Measurements from ENCODE around the gene RUNX2.
A peak's percentile ranks its signal among the peaks of the same experiment; 100 is the strongest.

Gene RUNX2

GRCh38 chr6:45476341-45476740, 148.2 kb downstream of the RUNX2 start:
- Histone ChIP-seq H3K4me1 (no peaks in the 10 kb centered on the region), H3K4me3 (no peak overlapping the region), H3K27me3 (no peaks in the 10 kb centered on the region), H3K36me3 (no peaks in the 10 kb centered on the region), H3K9me3 (no peaks in the 10 kb centered on the region), H3K27ac (no peak overlapping the region), H3K9ac (no peak overlapping the region), H4K20me1 (no peaks in the 10 kb centered on the region), H3K4me2 (no peak overlapping the region)
- no peak for TF ChIP-seq Cebpa-rat (IDR thresholded peaks at IDR 0.05)

- Histone ChIP-seq H3K4me2 (no peak overlapping the region), H3K4me3 (no peak overlapping the region), H3K4me1 (no peaks in the 10 kb centered on the region)
These were observed 149.1 kb downstream of the RUNX2 start for GRCh38 chr6:45477278-45477677.

GRCh38 chr6:45477790-45478189, 149.7 kb downstream of the RUNX2 start:
- H3K4me3 ChIP-seq, result no peak overlapping the region
- no peaks in the 10 kb centered on the region for H3K27me3 ChIP-seq
- no peak overlapping the region for H3K27ac ChIP-seq
- no peaks in the 10 kb centered on the region for H3K36me3 ChIP-seq
- H4K20me1 ChIP-seq, result no peaks in the 10 kb centered on the region
- no peak overlapping the region for H3K9ac ChIP-seq
- no peak overlapping the region for H3K4me2 ChIP-seq
- no peaks in the 10 kb centered on the region for H3K4me1 ChIP-seq
- H3K9me3 ChIP-seq, result no peaks in the 10 kb centered on the region
- TF ChIP-seq Cebpa-rat (IDR thresholded peaks at IDR 0.05), result no peak

More at GRCh38 chr6:45477278-45477677, 149.1 kb downstream of the RUNX2 start:
- no peak for TF ChIP-seq Cebpa-rat (IDR thresholded peaks at IDR 0.05)
- Histone ChIP-seq H3K27ac (no peak overlapping the region), H3K9me3 (no peaks in the 10 kb centered on the region), H3K36me3 (no peaks in the 10 kb centered on the region), H3K9ac (no peak overlapping the region), H4K20me1 (no peaks in the 10 kb centered on the region), H3K27me3 (no peaks in the 10 kb centered on the region)

GRCh38 chr6:45478240-45478639, 150.1 kb downstream of the RUNX2 start:
- Histone ChIP-seq H3K4me2 (no peak overlapping the region), H3K27me3 (no peaks in the 10 kb centered on the region), H3K4me1 (no peaks in the 10 kb centered on the region), H3K9ac (no peak overlapping the region), H3K9me3 (no peaks in the 10 kb centered on the region), H3K27ac (no peak overlapping the region), H4K20me1 (no peaks in the 10 kb centered on the region), H3K4me3 (no peak overlapping the region), H3K36me3 (no peaks in the 10 kb centered on the region)
- TF ChIP-seq Cebpa-rat (IDR thresholded peaks at IDR 0.05), result no peak

GRCh38 chr6:45479834-45480751, 152.0 kb downstream of the RUNX2 start:
- Histone ChIP-seq H3K27ac (no peak overlapping the region), H3K9me3 (no peaks in the 10 kb centered on the region), H3K9ac (no peak overlapping the region), H3K4me2 (no peak overlapping the region), H3K27me3 (no peaks in the 10 kb centered on the region), H3K4me3 (no peak overlapping the region), H3K4me1 (no peaks in the 10 kb centered on the region), H4K20me1 (no peaks in the 10 kb centered on the region), H3K36me3 (no peaks in the 10 kb centered on the region)
- TF ChIP-seq Cebpa-rat (IDR thresholded peaks at IDR 0.05), result no peak

- H3K4me1 ChIP-seq, result no peaks in the 10 kb centered on the region
- no peaks in the 10 kb centered on the region for H3K9me3 ChIP-seq
- H3K27me3 ChIP-seq, result no peaks in the 10 kb centered on the region
- H3K9ac ChIP-seq, result no peak overlapping the region
- no peaks in the 10 kb centered on the region for H3K36me3 ChIP-seq
- no peak overlapping the region for H3K4me2 ChIP-seq
- H4K20me1 ChIP-seq, result no peaks in the 10 kb centered on the region
- H3K4me3 ChIP-seq, result no peak overlapping the region
- no peak overlapping the region for H3K27ac ChIP-seq
- no peak for TF ChIP-seq Cebpa-rat (IDR thresholded peaks at IDR 0.05)
These were observed 152.8 kb downstream of the RUNX2 start for GRCh38 chr6:45480752-45481415.

GRCh38 chr6:45483021-45483420, 154.9 kb downstream of the RUNX2 start:
- Histone ChIP-seq H3K9ac (no peak overlapping the region), H3K4me1 (peaks cover 17% of the 10 kb centered on the region), H3K36me3 (no peaks in the 10 kb centered on the region), H4K20me1 (no peaks in the 10 kb centered on the region), H3K27me3 (no peaks in the 10 kb centered on the region), H3K9me3 (no peaks in the 10 kb centered on the region), H3K4me2 (no peak overlapping the region), H3K27ac (no peak overlapping the region), H3K4me3 (no peak overlapping the region)
- TF ChIP-seq Cebpa-rat (IDR thresholded peaks at IDR 0.05), result no peak

GRCh38 chr6:45483501-45483900, 155.4 kb downstream of the RUNX2 start:
- Histone ChIP-seq H3K9me3 (no peaks in the 10 kb centered on the region), H4K20me1 (no peaks in the 10 kb centered on the region), H3K9ac (no peak overlapping the region), H3K4me3 (no peak overlapping the region), H3K4me1 (peaks cover 22% of the 10 kb centered on the region), H3K27me3 (no peaks in the 10 kb centered on the region), H3K27ac (no peak overlapping the region), H3K4me2 (no peak overlapping the region), H3K36me3 (no peaks in the 10 kb centered on the region)
- no peak for TF ChIP-seq Cebpa-rat (IDR thresholded peaks at IDR 0.05)

GRCh38 chr6:45486736-45487135, 158.6 kb downstream of the RUNX2 start:
- H3K4me2 ChIP-seq, result peak overlapping the region; percentile 62
- H3K36me3 ChIP-seq, result no peaks in the 10 kb centered on the region
- no peaks in the 10 kb centered on the region for H3K9me3 ChIP-seq
- no peaks in the 10 kb centered on the region for H4K20me1 ChIP-seq
- H3K27ac ChIP-seq, result no peak overlapping the region
- H3K4me1 ChIP-seq, result peaks cover 23% of the 10 kb centered on the region
- H3K4me3 ChIP-seq, result no peak overlapping the region
- H3K9ac ChIP-seq, result no peak overlapping the region
- H3K27me3 ChIP-seq, result no peaks in the 10 kb centered on the region
- TF ChIP-seq Cebpa-rat (IDR thresholded peaks at IDR 0.05), result no peak

- Histone ChIP-seq H3K4me2 (peak overlapping the region; percentile 62), H3K4me3 (no peak overlapping the region), H3K27ac (no peak overlapping the region), H4K20me1 (no peaks in the 10 kb centered on the region), H3K27me3 (no peaks in the 10 kb centered on the region), H3K9me3 (no peaks in the 10 kb centered on the region), H3K4me1 (peaks cover 23% of the 10 kb centered on the region), H3K36me3 (no peaks in the 10 kb centered on the region), H3K9ac (no peak overlapping the region)
- TF ChIP-seq Cebpa-rat (IDR thresholded peaks at IDR 0.05), result no peak
These were observed 159.5 kb downstream of the RUNX2 start for GRCh38 chr6:45487645-45488044.

Data from BLaER1 (cell line).